Epidermal melanocyte (primary cell): Measurements from ENCODE around the gene SCUBE2.

Source experiments
- DNase-seq: peaks from one replicate; pipeline ENCODE4 v3.0.0; 2011; ENCODE audit warnings: low spot score; ENCODE audit not compliant: insufficient read length

Gene SCUBE2

GRCh38 chr11:9091044-9091922 lies at the start of gene SCUBE2:
SCUBE2 (minus strand) TSS chr11:9091599; CDS start chr11:9091528, 71 bp downstream.
- no peak for DNase-seq

GRCh38 chr11:9141186-9141585 lies 49.8 kb upstream of the SCUBE2 start:
- DNase-seq = no peak

- DNase-seq = no peak
Measured at GRCh38 chr11:9139628-9140357, 48.4 kb upstream of the SCUBE2 start.

GRCh38 chr11:9138612-9139579 lies 47.5 kb upstream of the SCUBE2 start:
- DNase-seq = no peak

GRCh38 chr11:9138133-9138453 lies 46.7 kb upstream of the SCUBE2 start:
- no peak for DNase-seq

GRCh38 chr11:9137293-9138132 lies 46.1 kb upstream of the SCUBE2 start:
- DNase-seq = peak; percentile 40

- DNase-seq = no peak
Measured at GRCh38 chr11:9136741-9137140, 45.3 kb upstream of the SCUBE2 start.

- DNase-seq = no peak
Measured at GRCh38 chr11:9133956-9134355, 42.6 kb upstream of the SCUBE2 start.

- no peak for DNase-seq
Measured at GRCh38 chr11:9132203-9132878, 40.9 kb upstream of the SCUBE2 start.

GRCh38 chr11:9130297-9130696 lies 38.9 kb upstream of the SCUBE2 start:
- no peak for DNase-seq

GRCh38 chr11:9126636-9127035 lies 35.2 kb upstream of the SCUBE2 start:
- DNase-seq = no peak

GRCh38 chr11:9125185-9125886 lies 33.9 kb upstream of the SCUBE2 start:
- no peak for DNase-seq

- no peak for DNase-seq
Measured at GRCh38 chr11:9123595-9124304, 32.4 kb upstream of the SCUBE2 start.

- no peak for DNase-seq
Measured at GRCh38 chr11:9121469-9121796, 30.0 kb upstream of the SCUBE2 start.

- DNase-seq = no peak
Measured at GRCh38 chr11:9120664-9121468, 29.5 kb upstream of the SCUBE2 start.

GRCh38 chr11:9118277-9118676 lies 26.9 kb upstream of the SCUBE2 start:
- no peak for DNase-seq

GRCh38 chr11:9112075-9112474 lies 20.7 kb upstream of the SCUBE2 start:
- DNase-seq = no peak
